Umbilical cord (tissue), 2 donors: ENCODE data around the gene TGFBR3. TPM values are rescaled to one million over a fixed set of nuclear protein-coding genes. Genes with fewer than 3 reads are reported as not detected.

ENCODE experiments used
- DNase-seq: peaks from one replicate; pipeline ENCODE4 v3.0.0-alpha.2; 2015; ENCODE audit warnings: low spot score
- total RNA-seq: library from RNA; depleted of rRNA; stranded (reverse); fragments of >200 nt; gene quantifications from one replicate; pipeline ENCODE4 v1.2.3, GENCODE V29; 2014; ENCODE audit warnings: low replicate concordance; ENCODE audit not compliant: insufficient read depth

Gene TGFBR3
- total RNA-seq, 1 donor from 2014 or later = 24.1 TPM

GRCh38 chr1:91760512-91760911, 125.4 kb downstream of the TGFBR3 start:
- no peak for DNase-seq

- no peak for DNase-seq
These were observed 126.9 kb downstream of the TGFBR3 start for GRCh38 chr1:91759076-91759475.

- no peak for DNase-seq
These were observed 128.0 kb downstream of the TGFBR3 start for GRCh38 chr1:91757763-91758460.

- DNase-seq = no peak
These were observed 130.2 kb downstream of the TGFBR3 start for GRCh38 chr1:91755702-91756287.

GRCh38 chr1:91754816-91755580, 131.0 kb downstream of the TGFBR3 start:
- DNase-seq = no peak

GRCh38 chr1:91754348-91754747, 131.6 kb downstream of the TGFBR3 start:
- no peak for DNase-seq

- DNase-seq = no peak
These were observed 132.1 kb downstream of the TGFBR3 start for GRCh38 chr1:91753878-91754277.

GRCh38 chr1:91752324-91752723, 133.6 kb downstream of the TGFBR3 start:
- no peak for DNase-seq

- DNase-seq = peak; percentile 69
These were observed 134.7 kb downstream of the TGFBR3 start for GRCh38 chr1:91751275-91751674.

GRCh38 chr1:91750398-91750996, 135.5 kb downstream of the TGFBR3 start:
- no peak for DNase-seq

- DNase-seq = no peak
These were observed 136.1 kb downstream of the TGFBR3 start for GRCh38 chr1:91749788-91750231.

- no peak for DNase-seq
These were observed 138.3 kb downstream of the TGFBR3 start for GRCh38 chr1:91747666-91748065.

- no peak for DNase-seq
These were observed 139.1 kb downstream of the TGFBR3 start for GRCh38 chr1:91746728-91747338.

GRCh38 chr1:91745640-91746373, 140.1 kb downstream of the TGFBR3 start:
- DNase-seq = peak; percentile 51

GRCh38 chr1:91744953-91745639, 140.9 kb downstream of the TGFBR3 start:
- DNase-seq = no peak

GRCh38 chr1:91742848-91743292, 143.1 kb downstream of the TGFBR3 start:
- DNase-seq = no peak

GRCh38 chr1:91741906-91742305, 144.0 kb downstream of the TGFBR3 start:
- DNase-seq = no peak

- DNase-seq = no peak
These were observed 144.7 kb downstream of the TGFBR3 start for GRCh38 chr1:91741301-91741700.

GRCh38 chr1:91737650-91738049, 148.3 kb downstream of the TGFBR3 start:
- no peak for DNase-seq
